HepG2 (cell line): Measurements from ENCODE around the gene DNASE2. TPM values are rescaled to one million over a fixed set of nuclear protein-coding genes. Genes with fewer than 3 reads are reported as not detected.
A peak's percentile ranks its signal among the peaks of the same experiment; 100 is the strongest.

Experiments used
- GPN1 ChIP-seq: sonication (generic); formaldehyde crosslinking; IDR thresholded peaks from 2 replicates; pipeline ENCODE4 v1.5.1; 2020; ENCODE audit warnings: missing genetic modification reagents, borderline replicate concordance
- HNRNPL ChIP-seq: fragments of 200-400 bp; formaldehyde crosslinking; IDR thresholded peaks from 2 replicates; pipeline ENCODE4 v1.6.1; 2017; ENCODE audit warnings: mild to moderate bottlenecking, low read depth, low read length
- MXI1 ChIP-seq: IDR thresholded peaks from 3 replicates; pipeline ENCODE4 v1.6.1; 2012; ENCODE audit warnings: low read depth, low read length, inconsistent platforms, borderline replicate concordance
- NFRKB ChIP-seq: fragments of 450-650 bp; IDR thresholded peaks from 2 replicates; pipeline ENCODE4 v1.6.1; 2017
- ONECUT2 ChIP-seq: sonication (generic); formaldehyde crosslinking; IDR thresholded peaks from 2 replicates; pipeline ENCODE4 v1.4.0; 2020; ENCODE audit warnings: missing genetic modification reagents
- SALL2 ChIP-seq: sonication (generic); formaldehyde crosslinking; IDR thresholded peaks from 2 replicates; pipeline ENCODE4 v1.8.1; 2023; ENCODE audit warnings: mild to moderate bottlenecking, missing genetic modification reagents, inconsistent platforms
- TBL1XR1 ChIP-seq: fragments of 150-350 bp; IDR thresholded peaks from 2 replicates; pipeline ENCODE4 v1.6.1; 2014; ENCODE audit warnings: borderline replicate concordance, low read length; ENCODE audit not compliant: partially characterized antibody
- ZFP1 ChIP-seq: IDR thresholded peaks from 2 replicates; pipeline ENCODE4 v1.6.1; 2016
- ZNF431 ChIP-seq: sonication (generic); formaldehyde crosslinking; IDR thresholded peaks from 2 replicates; pipeline ENCODE4 v1.9.0; 2022; ENCODE audit warnings: missing genetic modification reagents, low read depth, mild to moderate bottlenecking, borderline replicate concordance
- ZNF773 ChIP-seq: sonication (generic); formaldehyde crosslinking; IDR thresholded peaks from 2 replicates; pipeline ENCODE4 v1.4.0; 2020; ENCODE audit warnings: missing genetic modification reagents, borderline replicate concordance
- polyA plus RNA-seq, 8 experiments: library from polyadenylated mRNA; depleted of rRNA in 3 of 8; stranded (reverse) in 7 of 8; unstranded in 1 of 8; fragments of >200 nt; fragmentation: Illumina TruSeq in 4 of 8; extraction: Trizol in 4 of 8; gene quantifications; 2 replicates each; pipeline versions ENCODE4 v1.2.1 to v1.2.3, GENCODE V29; 2011 to 2016; ENCODE audit warnings: low read depth in 4 of 8, missing spikeins in 1 of 8, mixed read lengths in 1 of 8; ENCODE audit not compliant: insufficient read depth in 1 of 8
- total RNA-seq, 5 experiments: library from RNA; depleted of rRNA; stranded (reverse); fragments of >200 nt; fragmentation: Illumina TruSeq; extraction: Trizol; gene quantifications; 2 replicates each; pipeline ENCODE4 v1.2.3, GENCODE V29; 2016; ENCODE audit warnings: low read depth in 1 of 5
- TF ChIP-seq, protein P1 (sequence below): sonication (generic); formaldehyde crosslinking; IDR thresholded peaks from 2 replicates; pipeline ENCODE4 v1.5.0; 2020; ENCODE audit warnings: mild to moderate bottlenecking, missing genetic modification reagents
- TF ChIP-seq, protein P2 (sequence below): sonication (generic); formaldehyde crosslinking; IDR thresholded peaks from 2 replicates; pipeline ENCODE4 v1.5.0; 2020; ENCODE audit warnings: mild to moderate bottlenecking, missing genetic modification reagents, borderline replicate concordance
- TF ChIP-seq, protein P3 (sequence below): IDR thresholded peaks from 2 replicates; pipeline ENCODE4 v1.6.1; 2016; ENCODE audit warnings: missing biosample characterization, missing genetic modification reagents, low read depth
- TF ChIP-seq, protein P4 (sequence below): sonication (generic); formaldehyde crosslinking; IDR thresholded peaks from 2 replicates; pipeline ENCODE4 v1.4.0; 2020; ENCODE audit warnings: missing genetic modification reagents
- TF ChIP-seq, protein P5 (sequence below): sonication (generic); formaldehyde crosslinking; IDR thresholded peaks from 2 replicates; pipeline ENCODE4 v1.4.0; 2020; ENCODE audit warnings: missing genetic modification reagents, borderline replicate concordance
- TF ChIP-seq, protein P6 (sequence below): sonication (generic); formaldehyde crosslinking; IDR thresholded peaks from 2 replicates; pipeline ENCODE4 v1.8.0; 2022; ENCODE audit warnings: mild to moderate bottlenecking, missing genetic modification reagents, moderate library complexity

Gene DNASE2
- total and polyA plus RNA-seq, 2 of the 13 experiments (the other 11 are each of a cell fraction or from before 2014, with no cell fraction given): 7.5 to 16.2 TPM

DNA sequence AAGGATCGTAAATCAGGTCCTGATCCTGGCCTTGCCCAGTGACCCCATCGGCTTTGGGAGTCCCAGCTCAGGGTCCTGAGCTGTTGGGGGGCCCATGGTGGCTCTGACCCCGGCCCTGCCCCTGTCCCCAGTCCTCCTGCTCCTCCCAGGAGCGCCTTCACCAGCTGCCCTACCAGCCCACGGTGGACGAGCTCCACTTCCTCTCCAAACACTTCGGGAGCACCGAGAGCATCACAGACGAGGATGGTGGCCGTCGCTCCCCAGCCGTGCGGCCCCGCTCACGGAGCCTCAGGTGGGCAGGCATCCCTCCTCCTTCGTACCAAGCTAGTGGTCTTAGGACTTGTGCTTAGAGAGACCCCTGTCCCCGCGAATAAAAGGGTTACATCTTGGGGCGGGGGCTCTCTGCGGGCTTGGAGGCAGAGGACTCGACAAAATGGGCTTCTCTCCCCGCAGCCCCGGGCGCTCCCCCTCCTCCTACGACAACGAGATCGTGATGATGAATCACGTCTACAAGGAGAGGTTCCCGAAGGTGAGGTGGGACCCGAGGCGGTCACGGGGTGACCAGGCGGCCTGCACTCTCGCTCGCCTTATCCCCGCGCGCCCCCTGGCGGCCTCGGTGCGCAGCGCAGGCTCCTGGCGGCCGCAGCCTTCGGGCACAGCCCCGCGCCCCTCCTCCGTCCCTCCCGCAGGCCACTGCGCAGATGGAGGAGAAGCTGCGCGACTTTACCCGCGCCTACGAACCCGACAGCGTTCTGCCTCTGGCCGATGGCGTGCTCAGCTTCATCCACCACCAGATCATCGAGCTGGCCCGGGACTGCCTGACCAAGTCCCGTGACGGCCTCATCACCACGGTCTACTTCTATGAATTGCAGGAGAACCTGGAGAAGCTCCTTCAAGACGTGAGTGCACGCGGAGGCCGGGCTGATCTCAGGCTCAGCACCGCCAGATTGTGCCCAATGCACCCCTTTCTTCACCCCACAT, 33.8 kb downstream of the DNASE2 start (continued):
- TF ChIP-seq, protein P1, sequence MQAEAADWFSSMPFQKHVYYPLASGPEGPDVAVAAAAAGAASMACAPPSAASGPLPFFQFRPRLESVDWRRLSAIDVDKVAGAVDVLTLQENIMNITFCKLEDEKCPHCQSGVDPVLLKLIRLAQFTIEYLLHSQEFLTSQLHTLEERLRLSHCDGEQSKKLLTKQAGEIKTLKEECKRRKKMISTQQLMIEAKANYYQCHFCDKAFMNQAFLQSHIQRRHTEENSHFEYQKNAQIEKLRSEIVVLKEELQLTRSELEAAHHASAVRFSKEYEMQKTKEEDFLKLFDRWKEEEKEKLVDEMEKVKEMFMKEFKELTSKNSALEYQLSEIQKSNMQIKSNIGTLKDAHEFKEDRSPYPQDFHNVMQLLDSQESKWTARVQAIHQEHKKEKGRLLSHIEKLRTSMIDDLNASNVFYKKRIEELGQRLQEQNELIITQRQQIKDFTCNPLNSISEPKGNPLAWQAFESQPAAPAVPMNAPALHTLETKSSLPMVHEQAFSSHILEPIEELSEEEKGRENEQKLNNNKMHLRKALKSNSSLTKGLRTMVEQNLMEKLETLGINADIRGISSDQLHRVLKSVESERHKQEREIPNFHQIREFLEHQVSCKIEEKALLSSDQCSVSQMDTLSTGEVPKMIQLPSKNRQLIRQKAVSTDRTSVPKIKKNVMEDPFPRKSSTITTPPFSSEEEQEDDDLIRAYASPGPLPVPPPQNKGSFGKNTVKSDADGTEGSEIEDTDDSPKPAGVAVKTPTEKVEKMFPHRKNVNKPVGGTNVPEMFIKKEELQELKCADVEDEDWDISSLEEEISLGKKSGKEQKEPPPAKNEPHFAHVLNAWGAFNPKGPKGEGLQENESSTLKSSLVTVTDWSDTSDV (CRISPR knock-in tag): no peak
- TF ChIP-seq, protein P2, sequence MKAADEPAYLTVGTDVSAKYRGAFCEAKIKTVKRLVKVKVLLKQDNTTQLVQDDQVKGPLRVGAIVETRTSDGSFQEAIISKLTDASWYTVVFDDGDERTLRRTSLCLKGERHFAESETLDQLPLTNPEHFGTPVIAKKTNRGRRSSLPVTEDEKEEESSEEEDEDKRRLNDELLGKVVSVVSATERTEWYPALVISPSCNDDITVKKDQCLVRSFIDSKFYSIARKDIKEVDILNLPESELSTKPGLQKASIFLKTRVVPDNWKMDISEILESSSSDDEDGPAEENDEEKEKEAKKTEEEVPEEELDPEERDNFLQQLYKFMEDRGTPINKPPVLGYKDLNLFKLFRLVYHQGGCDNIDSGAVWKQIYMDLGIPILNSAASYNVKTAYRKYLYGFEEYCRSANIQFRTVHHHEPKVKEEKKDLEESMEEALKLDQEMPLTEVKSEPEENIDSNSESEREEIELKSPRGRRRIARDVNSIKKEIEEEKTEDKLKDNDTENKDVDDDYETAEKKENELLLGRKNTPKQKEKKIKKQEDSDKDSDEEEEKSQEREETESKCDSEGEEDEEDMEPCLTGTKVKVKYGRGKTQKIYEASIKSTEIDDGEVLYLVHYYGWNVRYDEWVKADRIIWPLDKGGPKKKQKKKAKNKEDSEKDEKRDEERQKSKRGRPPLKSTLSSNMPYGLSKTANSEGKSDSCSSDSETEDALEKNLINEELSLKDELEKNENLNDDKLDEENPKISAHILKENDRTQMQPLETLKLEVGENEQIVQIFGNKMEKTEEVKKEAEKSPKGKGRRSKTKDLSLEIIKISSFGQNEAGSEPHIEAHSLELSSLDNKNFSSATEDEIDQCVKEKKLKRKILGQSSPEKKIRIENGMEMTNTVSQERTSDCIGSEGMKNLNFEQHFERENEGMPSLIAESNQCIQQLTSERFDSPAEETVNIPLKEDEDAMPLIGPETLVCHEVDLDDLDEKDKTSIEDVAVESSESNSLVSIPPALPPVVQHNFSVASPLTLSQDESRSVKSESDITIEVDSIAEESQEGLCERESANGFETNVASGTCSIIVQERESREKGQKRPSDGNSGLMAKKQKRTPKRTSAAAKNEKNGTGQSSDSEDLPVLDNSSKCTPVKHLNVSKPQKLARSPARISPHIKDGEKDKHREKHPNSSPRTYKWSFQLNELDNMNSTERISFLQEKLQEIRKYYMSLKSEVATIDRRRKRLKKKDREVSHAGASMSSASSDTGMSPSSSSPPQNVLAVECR (CRISPR knock-in tag): peak; percentile 48; the same call in 1 of the 2 replicates
- TF ChIP-seq, protein P3, sequence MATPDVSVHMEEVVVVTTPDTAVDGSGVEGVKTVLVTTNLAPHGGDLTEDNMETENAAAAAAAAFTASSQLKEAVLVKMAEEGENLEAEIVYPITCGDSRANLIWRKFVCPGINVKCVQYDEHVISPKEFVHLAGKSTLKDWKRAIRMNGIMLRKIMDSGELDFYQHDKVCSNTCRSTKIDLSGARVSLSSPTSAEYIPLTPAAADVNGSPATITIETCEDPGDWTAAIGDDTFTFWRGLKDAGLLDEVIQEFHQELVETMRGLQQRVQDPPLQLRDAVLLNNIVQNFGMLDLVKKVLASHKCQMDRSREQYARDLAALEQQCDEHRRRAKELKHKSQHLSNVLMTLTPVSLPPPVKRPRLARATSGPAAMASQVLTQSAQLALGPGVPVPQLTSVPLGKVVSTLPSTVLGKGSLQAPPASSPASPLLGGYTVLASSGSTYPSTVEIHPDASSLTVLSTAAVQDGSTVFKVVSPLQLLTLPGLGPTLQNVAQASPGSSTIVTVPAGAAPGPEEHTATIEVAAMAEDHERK (CRISPR knock-in tag): no peak
- TF ChIP-seq ZNF431 (CRISPR knock-in tag) (no peak), GPN1 (CRISPR knock-in tag) (no peak), NFRKB (no peak), HNRNPL (no peak), MXI1 (peak; percentile 38; the same call in 1 of the 3 replicates), SALL2 (CRISPR knock-in tag) (0 out of 2 replicates have a peak, but pooled peaks have one; percentile 73), ZFP1 (no peak), TBL1XR1 (no peak), ONECUT2 (CRISPR knock-in tag) (no peak), ZNF773 (CRISPR knock-in tag) (no peak)
- TF ChIP-seq, protein P4, sequence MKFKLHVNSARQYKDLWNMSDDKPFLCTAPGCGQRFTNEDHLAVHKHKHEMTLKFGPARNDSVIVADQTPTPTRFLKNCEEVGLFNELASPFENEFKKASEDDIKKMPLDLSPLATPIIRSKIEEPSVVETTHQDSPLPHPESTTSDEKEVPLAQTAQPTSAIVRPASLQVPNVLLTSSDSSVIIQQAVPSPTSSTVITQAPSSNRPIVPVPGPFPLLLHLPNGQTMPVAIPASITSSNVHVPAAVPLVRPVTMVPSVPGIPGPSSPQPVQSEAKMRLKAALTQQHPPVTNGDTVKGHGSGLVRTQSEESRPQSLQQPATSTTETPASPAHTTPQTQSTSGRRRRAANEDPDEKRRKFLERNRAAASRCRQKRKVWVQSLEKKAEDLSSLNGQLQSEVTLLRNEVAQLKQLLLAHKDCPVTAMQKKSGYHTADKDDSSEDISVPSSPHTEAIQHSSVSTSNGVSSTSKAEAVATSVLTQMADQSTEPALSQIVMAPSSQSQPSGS (CRISPR knock-in tag): no peak
- TF ChIP-seq, protein P5, sequence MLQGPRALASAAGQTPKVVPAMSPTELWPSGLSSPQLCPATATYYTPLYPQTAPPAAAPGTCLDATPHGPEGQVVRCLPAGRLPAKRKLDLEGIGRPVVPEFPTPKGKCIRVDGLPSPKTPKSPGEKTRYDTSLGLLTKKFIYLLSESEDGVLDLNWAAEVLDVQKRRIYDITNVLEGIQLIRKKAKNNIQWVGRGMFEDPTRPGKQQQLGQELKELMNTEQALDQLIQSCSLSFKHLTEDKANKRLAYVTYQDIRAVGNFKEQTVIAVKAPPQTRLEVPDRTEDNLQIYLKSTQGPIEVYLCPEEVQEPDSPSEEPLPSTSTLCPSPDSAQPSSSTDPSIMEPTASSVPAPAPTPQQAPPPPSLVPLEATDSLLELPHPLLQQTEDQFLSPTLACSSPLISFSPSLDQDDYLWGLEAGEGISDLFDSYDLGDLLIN (CRISPR knock-in tag): no peak
- TF ChIP-seq, protein P6, sequence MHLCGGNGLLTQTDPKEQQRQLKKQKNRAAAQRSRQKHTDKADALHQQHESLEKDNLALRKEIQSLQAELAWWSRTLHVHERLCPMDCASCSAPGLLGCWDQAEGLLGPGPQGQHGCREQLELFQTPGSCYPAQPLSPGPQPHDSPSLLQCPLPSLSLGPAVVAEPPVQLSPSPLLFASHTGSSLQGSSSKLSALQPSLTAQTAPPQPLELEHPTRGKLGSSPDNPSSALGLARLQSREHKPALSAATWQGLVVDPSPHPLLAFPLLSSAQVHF (CRISPR knock-in tag): no peak
